ENCODE data around the gene PLAC1.

PLAC1 gene

DNA sequence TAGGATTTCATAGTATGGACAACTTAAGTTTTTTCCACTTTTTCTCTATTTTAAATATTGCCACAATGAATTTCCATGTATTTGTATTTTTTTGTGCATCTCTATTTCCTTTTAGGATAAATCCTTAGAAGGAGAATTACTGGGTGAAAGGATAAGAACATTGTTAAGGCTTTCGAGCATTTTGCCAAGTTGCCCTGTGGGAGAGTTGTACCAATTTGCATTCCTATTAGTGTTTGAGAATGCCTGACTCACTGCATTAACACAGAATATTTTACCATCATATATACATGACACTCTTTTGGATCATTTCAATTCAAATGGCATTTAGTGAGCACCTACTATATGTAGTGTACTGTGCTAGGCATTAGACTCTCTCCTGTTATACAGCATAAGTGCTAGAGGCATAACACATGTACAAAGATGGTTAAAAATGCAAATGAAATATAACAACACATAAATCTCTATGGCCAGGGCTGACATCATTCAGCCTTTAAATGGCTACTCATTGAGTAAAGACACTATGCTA is 57.0 kb downstream of the PLAC1 start:
- Histone ChIP-seq H3K27ac (no peak overlapping the region), H3K4me3 (no peak overlapping the region)

GRCh38 chrX:134600714-134601113 is 57.6 kb downstream of the PLAC1 start:
- Histone ChIP-seq H3K27ac (no peak overlapping the region), H3K4me3 (no peak overlapping the region)

- H3K4me3 ChIP-seq = no peak overlapping the region
- peak overlapping the region in 1 of 21 experiments; percentile 8 for H3K27ac ChIP-seq
These were observed 58.9 kb downstream of the PLAC1 start for GRCh38 chrX:134599184-134599914.

DNA sequence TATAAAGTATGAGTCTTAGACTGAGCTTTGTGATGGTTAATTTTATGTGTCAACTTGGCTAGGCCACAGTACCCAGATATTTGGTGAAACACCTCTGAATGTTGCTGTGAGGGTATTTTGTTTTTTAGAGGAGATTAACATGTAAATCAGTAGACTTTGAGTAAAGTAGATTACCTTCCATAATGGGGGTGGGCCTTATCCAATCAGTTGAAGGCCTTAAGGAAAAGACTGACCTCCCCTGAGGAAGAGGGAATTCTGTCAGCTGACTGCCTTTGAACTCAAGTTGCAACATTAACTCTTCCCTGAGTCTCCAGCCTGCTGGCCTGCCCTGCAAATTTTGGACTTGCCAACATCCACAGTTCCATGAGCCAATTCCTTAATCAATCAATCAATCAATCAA is 66.0 kb downstream of the PLAC1 start:
- no peak overlapping the region for H3K4me3 ChIP-seq
- no peak overlapping the region for H3K27ac ChIP-seq

GRCh38 chrX:134591502-134591901 is 66.8 kb downstream of the PLAC1 start:
- H3K27ac ChIP-seq = no peak overlapping the region
- no peak overlapping the region for H3K4me3 ChIP-seq

DNA sequence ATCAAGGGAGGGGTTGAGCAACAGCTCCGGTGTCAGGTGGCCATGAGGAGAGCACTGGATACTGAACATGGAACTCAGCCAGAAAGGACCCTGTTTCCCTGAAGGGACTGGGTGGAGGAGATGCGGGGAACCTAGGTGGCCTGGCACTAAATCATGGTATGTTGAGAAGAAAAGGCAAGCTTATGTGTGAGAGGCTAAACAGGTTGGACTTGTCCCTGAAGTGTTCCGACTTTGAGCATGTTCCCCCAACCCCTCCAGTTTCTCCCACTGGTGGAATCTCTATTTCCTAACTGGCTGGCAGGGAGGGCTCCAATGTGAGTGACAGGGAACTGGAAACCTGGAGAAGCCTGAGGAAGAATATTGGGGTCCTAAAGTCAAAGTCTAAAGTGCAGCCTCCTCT is 69.5 kb downstream of the PLAC1 start:
- Histone ChIP-seq H3K4me3 (no peak overlapping the region), H3K27ac (no peak overlapping the region)

DNA sequence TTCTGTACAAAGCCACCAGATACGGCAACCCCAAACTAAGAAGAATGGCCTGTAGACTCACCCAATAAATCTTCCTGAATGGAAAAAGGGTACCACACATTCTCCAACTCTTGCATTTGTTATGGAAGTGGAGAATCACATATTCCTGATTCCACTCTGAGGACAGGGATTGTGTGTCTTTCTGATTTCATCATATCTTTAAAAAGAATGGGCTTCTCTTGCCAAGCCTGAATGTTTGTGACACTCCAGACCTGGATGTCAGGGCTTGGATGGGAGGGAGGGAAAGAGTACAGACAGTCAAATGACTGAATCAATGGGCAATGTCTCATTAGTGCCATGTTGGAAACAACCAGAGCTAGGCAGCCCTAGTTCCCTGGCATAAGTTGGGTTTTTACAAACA is 77.4 kb downstream of the PLAC1 start:
- Histone ChIP-seq H3K27ac (no peak overlapping the region), H3K4me3 (no peak overlapping the region)

- no peak overlapping the region for H3K27ac ChIP-seq
These were observed 84.6 kb downstream of the PLAC1 start for GRCh38 chrX:134573683-134574035.

DNA sequence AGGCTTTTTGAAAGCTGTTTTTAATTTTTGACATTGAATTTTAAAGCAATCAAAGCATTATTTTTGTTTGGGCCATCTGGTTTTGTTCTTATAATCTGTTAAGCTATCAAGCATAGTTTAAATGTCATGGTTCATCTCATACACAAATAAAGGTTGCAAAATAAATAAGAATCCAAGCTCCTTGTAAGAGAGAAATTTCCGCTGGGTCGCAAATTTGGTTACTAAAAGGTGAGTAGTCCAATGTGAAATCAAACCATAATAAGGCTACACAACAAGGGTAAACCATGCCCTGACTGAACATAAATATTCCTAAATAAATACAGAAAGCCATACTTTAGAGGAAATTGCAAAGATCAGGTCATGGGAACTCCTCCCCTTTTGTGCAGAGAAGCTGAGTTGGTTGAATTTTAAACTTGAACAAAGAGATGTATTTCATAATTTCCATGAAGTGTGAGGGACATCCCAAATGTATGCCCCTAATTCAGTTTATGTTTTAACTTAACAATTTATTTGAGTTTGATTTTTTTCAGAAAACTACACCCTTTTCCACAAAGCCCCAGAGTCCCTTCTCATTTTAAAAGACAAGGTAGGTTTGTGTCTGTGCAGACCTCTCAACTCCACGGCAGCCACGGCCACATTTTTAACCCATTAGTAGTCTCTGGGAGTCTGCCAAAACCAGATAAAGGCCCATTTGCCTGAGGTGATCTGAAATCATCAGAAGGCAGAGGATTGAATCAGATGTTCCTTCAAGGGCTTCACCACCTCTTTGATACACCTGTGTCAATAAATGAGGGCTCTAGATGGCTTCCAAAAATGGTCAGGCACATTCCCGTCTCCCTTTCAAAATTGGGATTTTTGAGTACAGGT is 85.2 kb downstream of the PLAC1 start:
- no peak overlapping the region for H3K27ac ChIP-seq
- H3K4me3 ChIP-seq = no peak overlapping the region

More at GRCh38 chrX:134573683-134574035, 84.6 kb downstream of the PLAC1 start:
- H3K4me3 ChIP-seq = no peak overlapping the region

GRCh38 chrX:134571796-134572195 is 86.5 kb downstream of the PLAC1 start:
- Histone ChIP-seq H3K27ac (no peak overlapping the region), H3K4me3 (no peak overlapping the region)

GRCh38 chrX:134570899-134571298 is 87.4 kb downstream of the PLAC1 start:
- no peak overlapping the region for H3K27ac ChIP-seq

GRCh38 chrX:134570509-134570846 is 87.8 kb downstream of the PLAC1 start:
- Histone ChIP-seq H3K4me3 (no peak overlapping the region), H3K27ac (no peak overlapping the region)

More at GRCh38 chrX:134570899-134571298, 87.4 kb downstream of the PLAC1 start:
- H3K4me3 ChIP-seq = no peak overlapping the region

DNA sequence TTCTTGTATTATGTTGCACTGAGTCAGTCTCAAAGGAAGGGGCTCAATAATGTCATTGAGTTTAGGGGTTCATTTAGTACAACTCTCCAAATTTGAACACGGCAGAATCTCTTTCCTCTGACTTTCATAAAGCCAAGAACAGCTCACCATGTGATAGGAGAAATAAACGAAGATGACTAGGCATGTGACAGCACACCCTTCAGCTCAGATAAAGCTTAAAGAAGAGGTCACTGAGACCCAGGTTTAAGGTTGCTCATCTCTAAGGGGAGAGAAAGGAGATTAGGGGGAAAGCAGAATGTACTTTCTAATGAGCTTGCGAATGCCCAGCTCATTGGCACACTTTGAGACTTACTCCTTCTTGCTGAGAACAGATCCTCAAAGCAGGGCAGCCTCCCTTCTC is 89.0 kb downstream of the PLAC1 start:
- Histone ChIP-seq H3K27ac (no peak overlapping the region), H3K4me3 (no peak overlapping the region)

DNA sequence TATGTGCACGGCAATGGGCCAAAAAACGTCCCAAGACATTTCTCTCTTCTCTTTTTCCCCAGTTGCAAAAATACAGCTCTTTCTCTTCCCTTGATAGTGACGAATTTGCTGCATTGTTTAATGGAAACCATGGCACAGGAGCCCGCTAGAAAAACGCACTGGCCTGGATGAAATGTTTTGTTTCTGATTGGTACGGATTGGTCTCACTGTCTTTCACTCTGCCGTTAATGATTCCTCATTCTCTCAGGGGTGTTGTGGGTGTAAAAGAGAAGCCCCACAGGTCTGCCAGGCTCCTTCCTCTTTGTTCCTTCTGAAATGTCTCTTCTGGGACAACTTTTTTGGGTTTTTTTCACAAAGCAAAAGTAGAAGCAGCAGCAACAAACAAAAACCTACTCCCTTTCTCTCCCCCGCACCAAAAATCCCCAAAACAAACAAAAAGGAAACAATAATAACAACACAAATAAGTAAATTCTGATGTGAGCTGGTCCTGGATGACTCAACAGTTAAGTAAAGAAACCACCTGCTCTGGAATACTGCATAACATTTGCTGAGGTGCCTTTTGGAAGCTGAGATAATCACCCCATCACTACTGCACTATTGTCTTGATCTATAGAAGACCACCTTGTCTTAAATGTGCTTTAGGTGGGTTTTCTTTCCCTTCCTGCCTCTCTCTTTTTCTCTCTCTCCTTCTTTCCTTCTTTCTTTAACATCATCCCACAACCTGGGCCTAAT is 89.8 kb downstream of the PLAC1 start:
- no peak overlapping the region for H3K27ac ChIP-seq
- no peak overlapping the region for H3K4me3 ChIP-seq

GRCh38 chrX:134566506-134566905 is 91.8 kb downstream of the PLAC1 start:
- Histone ChIP-seq H3K4me3 (no peak overlapping the region), H3K27ac (no peak overlapping the region)

DNA sequence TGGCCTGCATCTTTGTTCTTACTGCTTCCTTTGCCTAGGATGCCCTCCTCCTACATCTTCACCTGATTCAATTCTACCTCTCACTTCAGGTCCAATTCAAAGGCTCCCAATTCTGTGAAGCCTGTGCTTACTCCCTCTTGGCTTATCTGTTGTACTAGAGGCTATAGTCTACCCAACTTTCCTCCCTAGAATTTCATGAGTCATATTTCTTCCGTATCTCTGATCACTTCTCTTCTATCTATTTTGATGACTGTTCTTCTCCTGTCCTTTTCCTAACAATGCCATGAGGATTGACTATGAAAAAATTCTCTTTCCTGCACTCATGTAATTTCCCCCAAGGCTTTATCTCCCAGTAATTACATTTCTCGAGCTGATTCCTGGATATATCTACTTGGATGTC is 96.3 kb downstream of the PLAC1 start:
- H3K4me3 ChIP-seq = no peak overlapping the region
- H3K27ac ChIP-seq = no peak overlapping the region

DNA sequence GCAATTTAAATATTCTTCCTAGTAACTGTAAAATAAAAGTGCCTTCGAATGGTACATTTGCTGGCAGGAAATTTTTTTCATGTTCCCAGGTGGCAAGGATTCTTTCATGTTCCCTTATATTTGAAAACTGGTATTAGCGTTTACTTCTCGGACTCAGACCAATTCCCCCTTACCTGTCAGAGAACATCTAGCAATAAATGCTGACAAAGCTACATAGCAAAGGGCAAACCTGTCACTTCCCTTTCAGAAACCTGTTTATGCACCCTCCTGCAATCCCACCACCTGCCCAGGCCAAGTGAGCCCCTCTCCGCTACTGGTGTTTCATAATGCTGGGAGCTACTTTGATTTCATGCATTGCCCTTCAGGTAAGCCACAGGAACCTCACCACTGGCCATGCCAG is 100.1 kb downstream of the PLAC1 start:
- Histone ChIP-seq H3K27ac (no peak overlapping the region), H3K4me3 (no peak overlapping the region)

DNA sequence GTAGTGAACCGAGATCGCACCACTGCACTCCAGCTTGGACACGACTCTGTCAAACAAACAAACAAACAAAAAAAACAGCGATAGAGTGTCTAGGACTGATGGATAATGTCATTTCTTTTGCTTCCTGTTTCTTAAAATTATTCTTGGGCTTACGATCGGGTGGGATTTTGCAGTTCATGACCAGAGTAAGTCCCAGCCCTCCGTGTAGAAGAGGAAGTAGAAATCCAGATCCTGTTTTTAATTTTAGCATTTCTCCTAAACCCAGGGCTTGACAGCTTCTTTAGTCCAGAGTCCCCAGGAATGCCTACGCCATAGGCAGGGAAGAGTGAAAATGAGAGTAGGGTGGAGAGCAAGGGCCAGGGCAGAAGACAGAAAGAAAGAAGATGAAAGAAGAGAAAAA is 104.0 kb downstream of the PLAC1 start:
- Histone ChIP-seq H3K27ac (no peak overlapping the region), H3K4me3 (no peak overlapping the region)

- H3K27ac ChIP-seq = no peak overlapping the region
- no peak overlapping the region for H3K4me3 ChIP-seq
These were observed 105.9 kb downstream of the PLAC1 start for GRCh38 chrX:134552351-134552750.

GRCh38 chrX:134551376-134552048 is 106.8 kb downstream of the PLAC1 start:
- Histone ChIP-seq H3K4me3 (peak overlapping the region in 2 of 7 experiments; percentile 47 to 52), H3K27ac (peak overlapping the region in 5 of 21 experiments; percentile 19 to 75 (median 74))

Measured in skin epidermis (tissue), 12 donors.